HG03097 (cell line): ENCODE measurements around the gene SNX20.

Source experiments
- ATAC-seq: cut with Tn5 transposase; IDR thresholded peaks from one replicate; pipeline ENCODE4 v1.9.1; 2021; ENCODE audit not compliant: unreplicated experiment, low FRiP score

SNX20 gene

GRCh38 chr16:50665128-50665878 is 15.8 kb downstream of the SNX20 start:
- no peak for ATAC-seq

- no peak for ATAC-seq
Observed at GRCh38 chr16:50664270-50664669, 16.8 kb downstream of the SNX20 start.

- ATAC-seq: no peak
Observed at GRCh38 chr16:50662306-50662940, 18.7 kb downstream of the SNX20 start.

- ATAC-seq: no peak
Observed at GRCh38 chr16:50659806-50660205, 21.3 kb downstream of the SNX20 start.

- no peak for ATAC-seq
Observed at GRCh38 chr16:50657241-50657640, 23.9 kb downstream of the SNX20 start.

GRCh38 chr16:50655558-50656055 is 25.5 kb downstream of the SNX20 start:
- ATAC-seq: no peak

- ATAC-seq: no peak
Observed at GRCh38 chr16:50653633-50654519, 27.2 kb downstream of the SNX20 start.

GRCh38 chr16:50652836-50653425 is 28.2 kb downstream of the SNX20 start:
- no peak for ATAC-seq

GRCh38 chr16:50651835-50652438 is 29.2 kb downstream of the SNX20 start:
- no peak for ATAC-seq

- ATAC-seq: no peak
Observed at GRCh38 chr16:50646345-50646744, 34.8 kb downstream of the SNX20 start.

GRCh38 chr16:50645563-50646220 is 35.4 kb downstream of the SNX20 start:
- ATAC-seq: no peak

GRCh38 chr16:50644729-50645128 is 36.4 kb downstream of the SNX20 start:
- ATAC-seq: no peak

- ATAC-seq: no peak
Observed at GRCh38 chr16:50644245-50644644, 36.9 kb downstream of the SNX20 start.

GRCh38 chr16:50643192-50643591 is 37.9 kb downstream of the SNX20 start:
- no peak for ATAC-seq

GRCh38 chr16:50642349-50642748 is 38.8 kb downstream of the SNX20 start:
- no peak for ATAC-seq

- ATAC-seq: no peak
Observed at GRCh38 chr16:50641818-50642187, 39.3 kb downstream of the SNX20 start.

- ATAC-seq: no peak
Observed at GRCh38 chr16:50640919-50641817, 39.9 kb downstream of the SNX20 start.

GRCh38 chr16:50640391-50640790 is 40.7 kb downstream of the SNX20 start:
- ATAC-seq: no peak
